H1 (cell line): Measurements from ENCODE around the gene LAG3. TPM values are rescaled to one million over a fixed set of nuclear protein-coding genes. Genes with fewer than 3 reads are reported as not detected.

Experiments used
- CTCF ChIA-PET: fragments of 300-600 bp; sonication (Branson Sonifier 250); formaldehyde crosslinking; loops from one replicate; lab custom pipeline; 2021; ENCODE audit not compliant: partially characterized antibody; lab: Charles Lee
- POLR2A ChIA-PET: fragments of 300-600 bp; sonication (Branson Sonifier 250); formaldehyde crosslinking; loops from one replicate; lab custom pipeline; 2021; ENCODE audit warnings: inconsistent platforms; ENCODE audit not compliant: partially characterized antibody; lab: Charles Lee
- DNase-seq, 2 experiments: peaks; one replicate each; pipeline versions ENCODE4 v3.0.0 to v3.0.0-alpha.2; 2010 to 2022; ENCODE audit warnings: low spot score in 2 of 2, low read depth in 1 of 2, mixed read lengths in 1 of 2
- FAIRE-seq: peaks from 2 replicates; lab custom pipeline; 2011; peaks lifted over from hg19 to GRCh38; lab: Jason Lieb, UNC
- H2AFZ ChIP-seq: 2 replicates; pipeline ENCODE4 v1.8.1; 2012; ENCODE audit warnings: low read length, inconsistent platforms
- H2AK5ac ChIP-seq: 2 replicates; pipeline ENCODE4 v1.6.1; 2013; ENCODE audit warnings: low read depth, low read length
- H2BK120ac ChIP-seq: replicated peaks from 2 replicates; pipeline ENCODE3; 2013; ENCODE audit warnings: low read depth, low read length, inconsistent platforms
- H2BK12ac ChIP-seq: 2 replicates; pipeline ENCODE4 v1.6.1; 2013; ENCODE audit warnings: low read depth, low read length
- H2BK15ac ChIP-seq: 2 replicates; pipeline ENCODE4 v1.6.1; 2013; ENCODE audit warnings: low read length
- H2BK20ac ChIP-seq: 2 replicates; pipeline ENCODE4 v1.6.1; 2013; ENCODE audit warnings: low read length
- H2BK5ac ChIP-seq: 2 replicates; pipeline ENCODE4 v1.6.1; 2013; ENCODE audit warnings: low read depth, low read length
- H3K14ac ChIP-seq: 2 replicates; pipeline ENCODE4 v1.6.1; 2013; ENCODE audit warnings: inconsistent platforms; ENCODE audit not compliant: insufficient read length
- H3K18ac ChIP-seq: 2 replicates; pipeline ENCODE4 v1.6.1; 2013; ENCODE audit warnings: low read length; ENCODE audit errors: extremely low read depth
- H3K23ac ChIP-seq: 2 replicates; pipeline ENCODE4 v1.6.1; 2013; ENCODE audit warnings: inconsistent platforms; ENCODE audit not compliant: insufficient read length
- H3K23me2 ChIP-seq: 2 replicates; pipeline ENCODE4 v1.6.1; 2013; ENCODE audit warnings: low read depth, low read length
- H3K27ac ChIP-seq: 2 replicates; pipeline ENCODE4 v1.6.1; 2011; ENCODE audit warnings: low read depth, low read length, inconsistent platforms
- H3K27me3 ChIP-seq, 4 experiments: replicated peaks in 1 of 4; 1 replicate in 1 of 4; 2 replicates in 3 of 4; pipeline versions ENCODE4 v1.6.1 to v1.8.1; 2011 to 2013; ENCODE audit warnings: low read length in 3 of 4, mild to moderate bottlenecking in 3 of 4, inconsistent platforms in 2 of 4, mixed read lengths in 2 of 4, moderate library complexity in 1 of 4; ENCODE audit not compliant: control insufficient read depth in 3 of 4, insufficient read depth in 3 of 4; ENCODE audit errors: extremely low read depth in 1 of 4
- H3K36me3 ChIP-seq, 4 experiments: 2 replicates each; pipeline versions ENCODE4 v1.6.1 to v1.8.1; 2011 to 2013; ENCODE audit warnings: mild to moderate bottlenecking in 4 of 4, low read length in 3 of 4, moderate library complexity in 2 of 4, control low read depth in 1 of 4, inconsistent platforms in 1 of 4; ENCODE audit not compliant: insufficient read depth in 4 of 4, control insufficient read depth in 2 of 4
- H3K4ac ChIP-seq: replicated peaks from 2 replicates; pipeline ENCODE3; 2013; ENCODE audit warnings: low read length, low read depth, mixed read lengths, inconsistent platforms; ENCODE audit not compliant: insufficient read length
- H3K4me1 ChIP-seq, 4 experiments: replicated peaks in 1 of 4; 1 replicate in 1 of 4; 2 replicates in 3 of 4; pipeline versions ENCODE4 v1.6.1 to v1.8.1; 2011 to 2013; ENCODE audit warnings: low read length in 3 of 4, inconsistent platforms in 2 of 4, mixed read lengths in 1 of 4; ENCODE audit not compliant: insufficient read depth in 4 of 4, control insufficient read depth in 3 of 4
- H3K4me2 ChIP-seq, 2 experiments: 2 replicates each; pipeline versions ENCODE4 v1.6.1 to v1.8.1; 2011 to 2013; ENCODE audit warnings: low read depth in 2 of 2, low read length in 2 of 2, control low read depth in 1 of 2, inconsistent platforms in 1 of 2, mild to moderate bottlenecking in 1 of 2; ENCODE audit not compliant: insufficient read depth in 1 of 2
- H3K4me3 ChIP-seq, 4 experiments: fragments of 200-600, 300-600 bp in 1 of 4; sonication (generic), shearing (Covaris generic), sonication (Bioruptor Twin) in 1 of 4; 2 replicates each; pipeline versions ENCODE4 v1.5.1 to v1.8.1; 2011 to 2016; ENCODE audit warnings: low read length in 4 of 4, low read depth in 3 of 4, control low read depth in 2 of 4, inconsistent platforms in 2 of 4, mild to moderate bottlenecking in 2 of 4, mixed read lengths in 1 of 4, moderate library complexity in 1 of 4; ENCODE audit not compliant: insufficient read depth in 2 of 4; ENCODE audit errors: extremely low read depth in 1 of 4
- H3K56ac ChIP-seq: replicated peaks from 2 replicates; pipeline ENCODE3; 2013; ENCODE audit warnings: low read depth, mild to moderate bottlenecking, mixed read lengths, low read length, inconsistent platforms; ENCODE audit not compliant: insufficient read length
- H3K79me1 ChIP-seq: 2 replicates; pipeline ENCODE4 v1.6.1; 2013; ENCODE audit warnings: low read depth, low read length, control low read depth
- H3K79me2 ChIP-seq, 2 experiments: 2 replicates each; pipeline versions ENCODE4 v1.6.1 to v1.8.1; 2012 to 2013; ENCODE audit warnings: low read length in 2 of 2, mild to moderate bottlenecking in 2 of 2, inconsistent platforms in 1 of 2; ENCODE audit not compliant: insufficient read depth in 2 of 2, control insufficient read depth in 1 of 2
- H3K9ac ChIP-seq, 4 experiments: replicated peaks in 1 of 4; 1 replicate in 1 of 4; 2 replicates in 3 of 4; pipeline versions ENCODE4 v1.6.1 to v1.8.1; 2011 to 2013; ENCODE audit warnings: low read depth in 3 of 4, low read length in 3 of 4, control low read depth in 2 of 4, mild to moderate bottlenecking in 2 of 4, moderate library complexity in 2 of 4, inconsistent platforms in 1 of 4; ENCODE audit errors: extremely low read depth in 1 of 4
- H3K9me3 ChIP-seq, 2 experiments: 2 replicates each; pipeline versions ENCODE4 v1.6.1 to v1.8.1; 2012 to 2013; ENCODE audit warnings: mild to moderate bottlenecking in 2 of 2, moderate library complexity in 2 of 2, control low read depth in 1 of 2, inconsistent platforms in 1 of 2, low read depth in 1 of 2, low read length in 1 of 2, mixed read lengths in 1 of 2; ENCODE audit not compliant: insufficient read depth in 2 of 2
- H4K20me1 ChIP-seq, 2 experiments: replicated peaks in 1 of 2; 2 replicates each; pipeline versions ENCODE3 to v1.8.1; 2011 to 2013; ENCODE audit warnings: inconsistent platforms in 2 of 2, low read length in 2 of 2, mild to moderate bottlenecking in 1 of 2; ENCODE audit not compliant: insufficient read depth in 2 of 2, control insufficient read depth in 1 of 2
- H4K5ac ChIP-seq: 2 replicates; pipeline ENCODE4 v1.6.1; 2013; ENCODE audit warnings: low read length, low read depth, mixed read lengths, inconsistent platforms; ENCODE audit not compliant: insufficient read length
- H4K8ac ChIP-seq: 2 replicates; pipeline ENCODE4 v1.8.0; 2013; ENCODE audit warnings: mild to moderate bottlenecking, moderate library complexity, low read length, inconsistent platforms; ENCODE audit not compliant: insufficient read depth; ENCODE audit errors: extremely low read depth
- H4K91ac ChIP-seq: replicated peaks from 2 replicates; pipeline ENCODE3; 2013; ENCODE audit warnings: low read length, mixed read lengths, inconsistent platforms; ENCODE audit not compliant: insufficient read length
- CREB1 ChIP-seq: IDR thresholded peaks from 2 replicates; pipeline ENCODE4 v1.6.1; 2012; ENCODE audit warnings: inconsistent platforms
- KDM4A ChIP-seq: IDR thresholded peaks from one replicate; pipeline ENCODE4 v1.7.1; 2012; ENCODE audit warnings: low read depth, mild to moderate bottlenecking, moderate library complexity, low read length, inconsistent platforms; ENCODE audit not compliant: severe bottlenecking
- RBBP5 ChIP-seq: IDR thresholded peaks from 2 replicates; pipeline ENCODE4 v1.7.1; 2012; ENCODE audit warnings: low read depth, mild to moderate bottlenecking, inconsistent platforms, low read length, moderate library complexity, borderline replicate concordance
- SP1 ChIP-seq: IDR thresholded peaks from 2 replicates; pipeline ENCODE4 v1.6.1; 2011; ENCODE audit warnings: low read depth, low read length
- SP2 ChIP-seq: IDR thresholded peaks from 2 replicates; pipeline ENCODE4 v1.6.1; 2012; ENCODE audit warnings: mild to moderate bottlenecking, low read length, inconsistent platforms
- USF2 ChIP-seq: IDR thresholded peaks from 2 replicates; pipeline ENCODE4 v1.6.1; 2011; ENCODE audit warnings: low read length, improper control_type of control experiment
- WGBS, 2 experiments: shearing (Covaris generic) in 1 of 2; methylation state at CpG; one replicate each; pipeline versions ENCODE4 v1.1.6 to v1.1.7; 2013 to 2015; ENCODE audit warnings: low lambda C conversion rate in 2 of 2, mixed read lengths in 2 of 2, inconsistent platforms in 1 of 2, low coverage in 1 of 2, missing lambda C conversion rate in 1 of 2; ENCODE audit not compliant: insufficient replicate concordance in 2 of 2, insufficient coverage in 1 of 2, insufficient read length in 1 of 2; ENCODE audit errors: extremely low coverage in 1 of 2, missing lambda C conversion rate in 1 of 2; 5-methylcytosine and 5-hydroxymethylcytosine counted together
- polyA plus RNA-seq, 7 experiments: library from polyadenylated mRNA; depleted of rRNA in 3 of 7; stranded (reverse) in 5 of 7; unstranded in 2 of 7; fragments of >200 nt in 5 of 7; fragments of 200-250 nt in 2 of 7; gene quantifications; 1 replicate in 5 of 7; 2 replicates in 1 of 7; 4 replicates in 1 of 7; pipeline versions ENCODE4 v1.2.1 to v1.2.3, GENCODE V29; 2011 to 2013; ENCODE audit warnings: missing spikeins in 2 of 7, mixed read lengths in 2 of 7
- total RNA-seq: library from RNA; stranded (reverse); fragmentation: NEBNext Ultra II Directional; extraction: Animal tissue kit (Norgen Biotek cat#: 25700); gene quantifications from 2 replicates; pipeline ENCODE4 v1.2.1, GENCODE V29; 2021

LAG3 gene
- total and polyA plus RNA-seq, 2 of the 8 experiments (the other 6 are each of a cell fraction or from before 2014, with no cell fraction given): 1.1 to 3.1 TPM

- H3K9me3 ChIP-seq: no peaks in the 10 kb centered on the region; a peak in 1 of 4 replicates
- H2BK12ac ChIP-seq: peak within 1 kb of the TSS; percentile 94; the same call in 1 of the 2 replicates
- peak within 1 kb of the TSS; percentile 94 for H3K27ac ChIP-seq
- H4K8ac ChIP-seq: peak within 1 kb of the TSS; percentile 94
- H2BK20ac ChIP-seq: peak within 1 kb of the TSS; percentile 72; the same call in 1 of the 2 replicates
- no peak within 1 kb of the TSS for H3K14ac ChIP-seq
- peak within 1 kb of the TSS; percentile 95 for H4K5ac ChIP-seq
- H3K36me3 ChIP-seq: peaks cover 21 to 39% (median 35%) of the 10 kb centered on the region in 4 experiments
- ChIA-PET CTCF (interaction anchor here (0.7 to 16.3 kb wide), 42 partner anchors 8 to 213 kb away, joined by 3 to 427 read pairs (median 5); partner anchors contain the start of genes CD4, CDCA3, COPS7A and GNB3), POLR2A (interaction anchor here (0.6 to 7.0 kb wide), 33 partner anchors 9 to 219 kb away, joined by 3 to 151 read pairs (median 6); partner anchors contain the start of genes CDCA3, COPS7A, GAPDH and GNB3)
- H4K20me1 ChIP-seq: peaks cover 0 to 9% of the 10 kb centered on the region in 2 experiments
- peak within 1 kb of the TSS; percentile 99 for H4K91ac ChIP-seq
- peak within 1 kb of the TSS; percentile 52 to 78 for H3K4me2 ChIP-seq
- WGBS, 2 experiments: 1% methylated on average over 34 of the region's 62 CpGs; no CpG with 5 or more reads in 1 of the 2 experiments
- peak within 1 kb of the TSS; percentile 97 for H2BK5ac ChIP-seq
- no peak within 1 kb of the TSS; the same call in 1 of the 2 replicates for H2BK15ac ChIP-seq
- H2BK120ac ChIP-seq: peak within 1 kb of the TSS; percentile 95
- FAIRE-seq (peak; percentile 65), DNase-seq (peak; percentile 96 to 100)
- peak within 1 kb of the TSS; percentile 97 for H3K56ac ChIP-seq
- H3K18ac ChIP-seq: peak within 1 kb of the TSS; percentile 95
- H3K4me3 ChIP-seq: peak within 1 kb of the TSS; percentile 72 to 91 (median 88)
- H3K23me2 ChIP-seq: peaks cover 10% of the 10 kb centered on the region
- peaks cover 7% of the 10 kb centered on the region; the same call in 1 of the 2 replicates for H3K79me1 ChIP-seq
- peak within 1 kb of the TSS; percentile 74 to 99 (median 90) for H3K9ac ChIP-seq
- H2AFZ ChIP-seq: peak within 1 kb of the TSS; percentile 54
- H3K27me3 ChIP-seq: no peaks in the 10 kb centered on the region
- H3K79me2 ChIP-seq: peaks cover 0 to 14% of the 10 kb centered on the region in 2 experiments; a peak in 2 of 4 replicates
- peaks cover 0 to 4% (median 3%) of the 10 kb centered on the region in 4 experiments; a peak in 5 of 7 replicates for H3K4me1 ChIP-seq
- peak within 1 kb of the TSS; percentile 98 for H3K4ac ChIP-seq
- H2AK5ac ChIP-seq: no peak within 1 kb of the TSS
- H3K23ac ChIP-seq: no peak within 1 kb of the TSS
- peak; percentile 45; the same call in 1 of the 2 replicates for TF ChIP-seq RBBP5
- peak; percentile 89 for TF ChIP-seq CREB1
- peak; percentile 34 for TF ChIP-seq KDM4A
- TF ChIP-seq SP1: peak; percentile 33; the same call in 1 of the 2 replicates
- TF ChIP-seq USF2: no peak
- no peak for TF ChIP-seq SP2
Measured at GRCh38 chr12:6752921-6753771, 19.2 kb upstream of the LAG3 start, which contains the start of gene MLF2. Gene MLF2 (minus strand): TSS chr12:6753141. CDS start chr12:6752334, 807 bp downstream.
